Colon (tissue), 2 donors: ENCODE data around the gene MDN1.

Source experiments
- FAIRE-seq: peaks from 2 replicates; lab custom pipeline; 2012; peaks lifted over from hg19 to GRCh38; lab: Jason Lieb, UNC
- donor health status: control.
- donor health status: control.

Gene MDN1

DNA sequence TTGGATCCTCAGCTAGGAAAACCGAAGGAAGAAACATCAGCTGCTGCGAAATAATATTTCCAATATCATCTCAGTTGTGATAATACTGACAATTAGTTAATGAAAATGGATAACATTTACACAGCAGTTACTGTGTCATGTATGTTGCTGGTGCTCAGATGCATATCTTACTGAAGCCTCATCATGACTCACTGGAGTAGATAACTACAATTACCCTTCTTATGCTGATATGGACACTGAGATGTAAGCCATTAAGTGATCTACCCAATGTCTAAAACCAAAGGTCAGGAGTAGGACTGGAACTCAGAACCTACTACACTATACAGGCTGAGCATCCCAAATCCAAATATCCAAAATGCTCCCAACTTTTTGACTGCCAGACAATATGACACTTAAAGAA is 126.4 kb downstream of the MDN1 start:
- no peak for FAIRE-seq

DNA sequence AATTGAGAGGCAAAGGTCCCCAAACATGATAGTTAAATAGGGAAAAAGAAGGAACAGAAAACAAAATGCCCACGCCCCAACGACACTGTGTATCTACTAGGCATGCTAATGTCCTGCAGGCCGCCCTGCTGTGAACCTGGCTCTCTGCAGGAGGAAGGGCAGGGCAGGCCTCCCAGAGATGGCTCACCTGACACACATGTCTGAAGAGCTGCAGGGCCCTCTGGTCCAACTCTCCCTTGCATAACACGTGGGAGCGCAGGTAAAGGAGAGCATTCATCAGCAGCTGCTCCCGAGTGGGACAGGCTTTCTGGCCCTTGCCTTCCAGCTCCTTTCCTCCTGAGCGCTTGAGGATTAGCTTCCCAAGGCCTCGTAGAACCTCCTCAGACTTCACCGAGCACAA is 127.3 kb downstream of the MDN1 start:
- no peak for FAIRE-seq

DNA sequence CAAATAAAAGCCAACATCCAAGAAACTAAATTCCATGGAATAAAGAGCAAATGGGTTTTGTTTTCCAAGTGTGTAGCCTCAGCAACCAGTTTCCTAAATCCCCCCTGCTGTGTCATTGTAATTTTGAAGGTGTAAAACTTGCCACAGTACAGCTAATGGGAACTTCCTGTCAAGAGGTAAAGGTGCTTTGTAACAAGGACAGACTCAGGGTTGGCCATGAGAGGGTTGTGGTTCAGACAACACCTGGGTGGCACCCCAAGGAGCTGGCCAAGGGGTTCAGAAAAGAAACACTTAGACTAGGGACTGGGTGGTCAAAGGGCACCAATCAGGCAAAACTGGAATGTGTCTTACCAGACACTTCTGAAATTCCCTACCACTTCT is 128.7 kb downstream of the MDN1 start:
- no peak for FAIRE-seq

DNA sequence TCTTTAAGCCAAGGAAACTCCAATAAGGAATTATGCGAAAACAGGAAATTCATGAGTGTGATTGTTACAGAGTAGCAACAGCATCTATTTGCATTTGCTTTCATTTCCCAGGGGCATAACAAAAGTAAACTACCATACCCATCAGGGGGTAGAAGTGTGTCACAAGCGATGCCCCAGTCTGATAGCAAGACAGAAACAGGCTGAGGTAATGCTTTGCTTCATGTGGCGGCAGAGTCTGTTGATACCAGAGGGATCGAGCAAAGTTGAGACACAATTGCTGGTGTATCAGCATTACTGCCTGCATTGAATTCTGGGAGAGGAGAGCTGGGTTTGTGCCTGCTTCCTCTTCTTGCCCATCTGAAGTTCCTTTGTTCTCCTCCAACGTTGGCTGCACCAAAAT is 129.9 kb downstream of the MDN1 start:
- no peak for FAIRE-seq

DNA sequence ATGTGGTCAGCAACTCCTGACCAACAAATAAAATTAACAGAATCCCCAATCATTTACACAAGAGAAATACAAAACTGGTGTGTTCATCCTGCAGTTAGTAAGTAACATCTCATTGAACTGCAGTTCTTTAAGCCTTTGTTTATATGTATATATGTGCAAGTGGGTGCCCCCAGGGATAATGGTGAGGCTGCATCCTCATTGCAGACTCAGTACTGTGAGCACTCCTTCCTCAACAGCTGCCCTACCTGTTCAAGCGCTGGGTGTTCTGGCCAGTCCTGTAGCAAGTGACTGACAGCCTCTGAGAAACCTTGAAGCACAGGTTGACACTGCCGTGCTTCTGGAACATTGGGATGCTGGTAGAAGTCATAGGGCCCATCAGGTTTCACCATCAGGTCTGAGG is 131.3 kb downstream of the MDN1 start:
- FAIRE-seq, result no peak

DNA sequence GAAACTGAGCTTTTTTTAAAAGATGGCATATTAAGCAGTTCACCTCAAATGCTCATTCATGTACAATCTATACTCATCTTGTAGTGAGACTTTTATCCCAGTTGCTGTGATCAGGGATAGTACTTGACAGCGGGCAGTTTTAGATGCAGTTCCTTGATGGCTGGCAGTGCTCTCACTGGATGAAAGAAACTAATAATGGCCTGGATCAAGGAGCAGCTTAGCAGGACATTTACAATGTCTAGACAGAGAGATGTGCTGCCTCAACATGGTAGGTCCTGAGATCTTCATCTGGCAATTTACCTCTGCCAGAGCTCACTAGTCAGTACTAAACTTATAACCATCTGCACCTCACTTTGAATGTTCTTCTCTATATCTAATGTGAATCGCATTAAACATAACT is 134.3 kb downstream of the MDN1 start:
- FAIRE-seq, result no peak

DNA sequence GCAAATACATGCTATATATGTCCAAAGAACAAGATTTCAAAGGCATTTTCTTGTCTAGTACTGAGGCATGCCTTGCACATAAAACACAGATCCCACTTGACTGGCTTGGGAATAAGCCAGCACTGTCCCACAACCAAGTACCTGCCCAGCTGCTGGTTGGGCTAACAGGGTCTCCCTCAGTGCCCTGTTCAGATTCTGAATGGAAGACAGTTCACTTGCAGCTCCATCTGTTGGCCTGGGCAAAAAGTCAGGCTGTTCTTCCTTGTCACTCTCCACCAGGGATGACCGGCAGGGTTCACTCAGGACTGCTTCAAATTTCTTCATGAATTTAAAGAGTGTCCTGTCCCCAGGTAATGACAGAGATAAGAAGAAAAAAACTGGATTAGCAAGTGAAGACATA is 136.6 kb downstream of the MDN1 start:
- FAIRE-seq, result no peak

DNA sequence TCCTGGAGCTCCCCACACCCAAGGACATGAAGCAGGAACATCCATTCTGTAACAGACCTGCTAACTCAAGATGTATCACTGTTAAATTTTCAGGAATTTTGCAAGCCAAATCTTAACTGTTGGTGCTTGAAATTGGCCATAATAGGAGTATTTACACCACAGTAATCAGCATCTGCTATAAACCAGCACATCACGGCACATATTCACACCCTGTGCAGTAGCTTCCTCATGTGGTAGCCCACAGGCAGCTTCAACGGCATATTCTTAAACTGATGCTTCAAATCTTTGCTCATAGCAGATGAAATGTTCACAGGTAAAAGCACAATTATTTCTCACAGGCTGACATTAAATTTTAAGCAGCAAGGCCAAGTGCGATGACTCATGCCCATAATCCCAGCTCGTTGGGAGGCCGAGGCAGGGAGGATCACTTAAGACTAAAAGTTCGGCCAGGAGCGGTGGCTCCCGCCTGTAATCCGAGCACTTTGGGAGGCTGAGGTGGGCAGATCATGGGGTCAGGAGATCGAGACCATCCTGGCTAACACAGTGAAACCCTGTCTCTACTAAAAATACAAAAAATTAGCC is 137.5 kb downstream of the MDN1 start:
- no peak for FAIRE-seq

DNA sequence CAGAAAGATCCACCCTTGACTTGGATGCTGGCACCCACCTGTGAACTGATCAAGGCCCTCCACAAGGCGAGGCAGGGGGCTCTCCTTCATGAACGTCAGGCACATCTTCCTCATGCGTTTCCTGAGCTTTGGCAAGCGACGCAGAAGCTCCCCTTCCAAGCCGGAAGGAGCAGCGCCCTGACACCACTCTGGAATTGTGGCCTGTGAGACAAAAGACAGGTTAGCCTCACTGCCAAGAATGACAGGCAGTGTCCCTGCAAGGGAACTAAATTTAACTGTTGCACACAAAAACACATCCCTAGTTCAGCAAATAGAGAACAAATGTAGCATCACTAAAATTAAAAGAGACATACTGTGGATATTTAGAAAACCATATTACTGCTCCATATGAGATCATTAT is 139.0 kb downstream of the MDN1 start:
- FAIRE-seq, result no peak

DNA sequence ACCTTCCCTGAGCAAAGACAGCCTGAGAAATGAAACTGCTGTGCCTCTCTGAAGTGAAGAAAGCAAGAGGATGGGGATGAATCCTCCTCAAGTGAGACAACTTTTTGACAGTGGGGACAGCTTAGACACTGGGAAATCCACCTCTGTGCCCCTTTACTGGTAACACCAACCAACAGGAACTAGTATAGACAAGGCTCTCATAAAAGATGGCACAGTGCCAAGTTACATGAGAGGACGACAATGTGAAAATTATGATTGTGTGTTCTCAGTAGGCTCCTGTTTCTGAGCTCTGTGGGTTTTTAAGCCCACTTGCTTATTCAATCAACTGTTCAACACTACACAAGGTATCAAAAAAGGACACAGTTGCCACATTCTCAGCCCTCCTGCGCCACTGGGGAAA is 139.4 kb downstream of the MDN1 start:
- FAIRE-seq, result no peak

DNA sequence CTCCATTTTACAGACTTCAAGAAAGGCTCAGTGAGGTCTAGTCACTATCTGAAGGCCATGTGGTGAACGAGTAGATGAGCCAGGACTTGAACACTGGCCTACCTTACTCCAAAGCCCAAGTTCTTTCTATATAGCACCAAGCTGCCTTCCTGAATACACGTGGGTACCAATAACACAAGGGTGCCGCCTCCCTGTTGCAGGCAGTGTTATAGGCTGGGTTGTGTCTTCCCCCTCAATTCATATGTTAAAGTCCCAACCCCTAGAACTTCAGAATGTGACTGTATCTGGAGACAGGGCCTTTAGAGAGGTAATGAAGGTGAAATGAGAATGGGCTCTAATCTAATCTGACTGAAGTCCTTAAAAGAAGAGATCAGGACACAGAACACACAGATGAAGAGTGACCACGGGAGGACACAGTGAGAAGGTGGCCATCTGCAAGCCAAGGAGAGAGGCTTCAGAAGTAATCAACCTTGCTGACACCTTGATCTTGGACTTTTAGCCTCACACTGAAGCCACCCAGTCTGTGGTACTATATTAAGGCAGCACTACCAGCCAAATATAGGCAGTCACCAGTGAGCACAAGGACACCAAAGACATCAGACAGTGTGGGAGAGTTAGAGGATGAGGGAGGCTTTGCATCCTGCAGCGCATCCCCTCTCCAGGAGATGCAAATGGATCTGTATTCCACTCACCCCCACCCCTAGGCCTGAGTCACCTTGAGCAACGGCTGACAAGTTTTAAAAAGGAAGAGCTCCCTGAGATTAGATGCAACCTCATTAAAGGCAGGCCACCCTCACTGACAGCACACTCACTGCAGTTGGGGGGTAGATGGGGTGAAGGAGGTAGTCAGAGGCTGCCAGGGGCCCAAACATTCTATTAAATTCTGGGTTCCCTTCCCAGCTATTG is 140.1 kb downstream of the MDN1 start:
- FAIRE-seq, result no peak

DNA sequence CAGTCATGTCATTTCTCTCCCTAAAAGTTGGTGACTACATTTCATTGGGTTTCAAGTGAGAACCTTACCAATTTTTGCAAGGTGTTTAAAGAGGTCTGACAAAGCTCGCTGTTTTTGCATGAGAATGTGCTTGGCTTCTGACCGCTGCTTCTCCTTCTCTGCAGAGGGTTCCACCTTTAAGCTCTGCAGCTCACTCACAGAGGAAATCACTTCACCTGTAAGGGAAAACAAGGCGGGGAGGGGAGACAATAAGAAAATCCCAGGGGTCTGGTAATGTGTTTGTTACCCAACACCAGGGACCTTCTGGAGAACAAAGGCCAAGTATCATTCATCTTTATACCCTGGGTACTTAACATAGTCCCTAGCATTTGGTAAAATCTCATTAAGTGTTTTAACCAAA is 141.1 kb downstream of the MDN1 start:
- FAIRE-seq, result no peak

DNA sequence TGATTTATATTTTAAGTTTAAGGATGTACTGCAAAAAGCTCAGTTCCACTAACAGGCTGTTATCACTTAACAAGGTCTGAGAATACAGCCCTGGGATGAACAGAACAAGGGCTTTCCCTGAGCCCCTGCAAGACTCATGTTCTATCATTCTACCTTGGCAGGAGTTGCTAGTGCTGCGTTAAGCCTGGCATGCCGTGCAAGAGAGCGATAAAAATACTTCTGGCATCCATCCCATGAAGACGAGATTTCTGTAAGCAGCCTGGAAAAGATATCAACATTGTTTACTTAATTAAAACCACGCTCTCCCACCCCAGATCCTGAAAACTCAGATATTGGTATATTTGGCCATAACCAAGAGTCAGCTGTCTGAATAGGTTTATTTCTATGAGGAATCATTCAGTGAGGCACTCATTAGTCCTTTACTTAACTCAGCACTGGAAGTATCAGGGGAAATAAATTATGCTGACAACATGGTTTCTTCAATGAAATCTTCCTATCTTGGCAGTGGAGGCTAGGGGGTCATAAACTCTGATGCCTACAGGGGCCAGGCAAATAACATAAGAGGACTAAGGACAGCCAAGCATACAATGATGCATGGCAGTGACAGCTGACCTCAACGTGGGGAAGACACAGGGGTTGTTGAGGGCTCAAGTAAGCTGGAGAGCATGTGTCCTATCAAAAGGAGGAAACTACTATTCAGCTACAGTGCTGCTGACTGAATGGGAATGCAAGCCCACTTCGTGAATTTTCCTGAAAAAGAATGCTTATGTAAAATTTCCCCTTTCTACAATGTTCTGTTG is 143.4 kb downstream of the MDN1 start:
- no peak for FAIRE-seq

DNA sequence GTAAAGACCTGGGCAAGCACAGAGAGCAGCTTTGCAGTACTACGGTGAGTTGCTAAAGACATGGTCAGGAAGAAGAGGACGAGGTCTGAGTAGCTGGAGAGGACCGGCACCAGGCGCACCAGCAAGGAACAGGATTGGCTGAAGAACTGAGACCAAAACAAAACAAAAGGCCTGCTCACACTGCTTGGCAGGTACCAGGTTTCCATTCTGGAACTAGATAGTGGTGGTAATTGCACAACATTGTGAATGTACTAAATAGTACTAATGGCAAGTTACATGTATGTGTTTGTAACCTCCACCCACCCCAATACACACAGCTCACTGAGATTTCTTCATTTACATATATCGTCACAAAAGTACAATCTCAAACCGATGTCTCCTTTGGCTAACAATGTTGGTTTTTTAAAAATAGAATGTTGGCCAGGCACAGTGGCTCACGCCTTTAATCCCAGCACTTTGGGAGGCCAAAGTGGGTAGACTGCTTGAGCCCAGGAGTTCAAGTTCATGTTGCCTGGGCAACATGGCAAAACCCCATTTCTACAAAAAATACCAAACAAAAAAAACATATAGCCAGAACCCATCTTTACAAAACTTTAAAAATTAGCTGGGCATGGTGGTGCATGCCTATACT is 148.5 kb downstream of the MDN1 start:
- no peak for FAIRE-seq

DNA sequence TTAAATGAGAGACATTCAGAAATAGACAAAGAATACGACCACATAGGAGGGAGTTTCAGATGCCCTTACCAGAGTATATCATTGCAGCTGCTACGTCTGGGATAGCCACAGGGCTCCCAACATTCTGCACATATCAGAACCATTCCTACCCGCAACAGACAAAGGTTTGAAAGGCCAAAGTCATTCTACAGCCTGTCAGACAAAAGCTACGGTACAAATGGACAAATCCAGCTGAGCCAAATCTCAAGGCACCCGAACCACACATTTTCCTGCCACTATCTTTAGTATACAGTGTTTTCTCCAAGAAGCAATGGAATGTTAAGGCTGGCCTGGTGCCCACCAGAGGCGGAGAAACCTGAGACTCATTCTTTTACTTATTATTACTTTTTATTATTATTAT is 150.6 kb downstream of the MDN1 start:
- no peak for FAIRE-seq

DNA sequence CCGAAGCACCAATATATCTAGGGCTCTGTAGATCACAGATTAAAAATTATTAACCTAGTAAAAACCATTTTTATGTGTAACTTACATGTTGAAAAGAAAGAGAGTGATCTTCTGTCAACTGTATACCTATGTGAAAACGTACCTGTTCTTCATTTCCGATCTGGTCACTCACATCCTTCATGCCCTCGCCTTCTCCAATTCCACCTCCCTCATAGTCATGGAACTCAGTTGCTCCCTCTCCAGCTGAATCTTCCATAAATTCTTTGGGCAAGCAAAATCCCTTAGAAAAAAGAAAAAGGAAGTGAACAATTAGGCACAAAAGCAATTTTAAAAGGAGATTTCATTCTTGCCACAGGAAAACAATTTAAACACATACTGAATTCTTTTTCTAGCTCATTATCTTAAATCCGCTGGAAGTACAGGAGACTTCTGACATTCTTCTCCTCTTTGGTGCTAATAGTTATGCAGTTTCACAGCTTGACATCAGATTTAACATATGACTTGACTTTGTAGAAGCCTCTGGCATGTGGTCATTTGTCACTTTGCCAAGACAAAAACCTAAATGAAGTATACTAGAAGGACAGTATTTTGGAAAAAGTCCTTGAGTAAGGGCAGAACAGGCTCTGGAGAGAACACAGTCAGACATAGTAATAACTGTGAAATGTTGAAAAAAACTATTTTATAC is 151.6 kb downstream of the MDN1 start:
- no peak for FAIRE-seq

DNA sequence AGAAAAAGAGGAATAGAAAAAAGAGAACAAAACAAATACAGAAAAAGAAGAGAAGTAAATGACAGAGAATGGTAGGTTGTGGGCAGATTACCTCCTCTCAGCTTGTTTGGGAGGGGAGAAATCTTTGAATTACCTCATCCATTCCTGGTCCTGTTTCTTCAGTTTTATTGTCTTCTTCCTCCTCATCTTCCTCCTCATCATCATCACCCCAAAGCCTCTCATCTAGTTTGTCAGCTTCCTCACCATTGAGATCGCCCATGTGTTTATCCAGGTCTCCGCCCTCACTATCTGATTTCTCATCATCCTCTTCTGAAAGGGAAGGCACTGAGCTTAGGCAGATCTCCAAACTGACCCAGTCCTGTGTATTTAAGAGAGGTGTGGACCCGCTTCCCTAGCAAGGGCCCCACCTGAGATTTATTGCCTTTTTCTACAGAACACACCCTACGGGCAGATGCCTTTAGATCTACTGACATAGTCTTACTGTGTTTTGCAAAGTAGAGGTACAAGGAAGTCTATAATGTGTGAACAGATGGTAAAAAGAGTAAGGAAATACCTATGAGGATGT is 156.9 kb downstream of the MDN1 start:
- FAIRE-seq, result no peak

DNA sequence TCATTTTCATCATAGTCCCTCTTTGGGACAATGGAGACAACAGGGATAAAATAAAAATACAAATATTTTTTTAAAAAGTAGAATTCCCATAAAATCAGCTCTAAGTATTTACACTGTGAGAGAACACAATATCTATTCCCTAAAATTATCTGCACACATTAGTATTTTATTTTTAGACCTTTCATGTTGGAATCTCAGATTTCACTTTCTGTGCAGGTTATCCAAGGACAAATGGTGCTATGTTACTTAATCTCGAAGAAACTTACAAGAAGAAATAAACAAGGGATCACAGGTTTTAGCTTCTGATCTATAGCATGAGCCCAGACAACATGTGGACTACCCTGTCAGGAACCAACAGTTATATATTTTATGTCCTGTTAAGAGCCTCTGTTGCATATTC is 158.0 kb downstream of the MDN1 start:
- no peak for FAIRE-seq

DNA sequence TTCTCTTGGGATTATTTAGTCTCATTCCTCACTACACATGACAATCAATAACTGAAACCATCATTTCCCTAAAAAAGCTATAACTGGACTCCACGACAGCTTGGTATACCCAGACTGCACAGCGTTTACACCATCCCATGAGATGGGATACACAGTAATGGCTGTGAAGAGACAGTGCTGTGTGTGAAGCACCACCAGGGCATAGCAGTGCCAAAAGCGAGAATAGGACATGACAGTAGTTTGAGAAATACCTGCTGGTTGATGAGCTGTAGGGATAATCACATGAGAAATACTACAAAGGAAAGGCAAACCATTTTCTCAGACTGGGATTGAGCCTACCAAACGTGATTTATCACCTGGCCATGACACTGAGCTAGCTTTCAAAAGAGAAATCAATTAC is 158.6 kb downstream of the MDN1 start:
- FAIRE-seq, result no peak

DNA sequence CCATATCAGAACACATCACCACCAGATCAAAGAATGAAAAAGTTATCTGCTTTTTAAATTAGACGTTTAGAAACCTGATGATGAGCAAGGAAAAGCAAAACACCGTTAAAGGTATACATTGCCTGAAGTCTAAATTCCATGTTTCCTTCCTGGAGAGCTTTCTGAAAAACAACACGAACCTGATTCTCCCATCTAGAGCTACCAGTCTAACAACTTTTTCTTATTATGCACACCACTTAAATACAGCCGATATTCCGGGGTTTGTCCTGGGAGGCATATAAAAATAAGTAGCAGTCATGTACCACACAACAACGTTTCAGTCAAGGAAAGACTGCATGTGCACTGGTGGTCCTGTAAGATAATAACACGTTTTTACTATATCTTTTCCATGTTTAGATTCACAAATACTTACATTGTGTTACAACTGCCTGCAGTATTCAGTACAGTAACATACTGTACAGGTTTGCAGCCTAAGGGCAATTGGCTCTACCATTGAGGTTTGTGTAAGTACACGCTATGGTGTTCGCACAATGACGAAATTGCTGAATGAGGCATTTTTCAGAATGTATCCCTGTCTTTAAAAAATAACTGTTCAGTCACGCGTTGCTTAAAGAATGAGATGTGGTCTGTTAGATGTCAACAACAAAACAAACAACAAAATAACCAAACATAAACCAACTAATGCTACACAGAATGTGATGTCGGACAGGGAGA is 162.0 kb downstream of the MDN1 start:
- no peak for FAIRE-seq

DNA sequence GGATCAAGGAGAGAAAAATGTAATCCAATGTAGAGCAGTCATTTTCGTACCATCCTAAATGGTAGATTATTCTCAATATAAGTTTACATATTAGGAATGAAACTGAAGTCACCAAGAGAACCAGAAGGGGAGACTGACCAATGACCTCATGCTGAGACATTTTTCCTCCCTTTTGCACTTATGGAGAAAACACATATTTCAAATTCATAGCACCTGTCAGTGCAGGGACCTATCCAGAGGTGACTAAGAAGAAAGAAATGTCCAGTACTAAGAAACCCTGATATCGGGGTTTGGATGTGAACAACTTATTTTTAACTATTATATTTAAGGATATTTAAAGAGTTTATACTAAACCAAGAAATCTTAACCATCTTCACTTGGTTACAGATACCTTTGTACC is 164.5 kb downstream of the MDN1 start:
- FAIRE-seq, result no peak
